HG02571 (cell line): ENCODE data around the gene LONP1.
"Not testable (repeated sequence)": the region's sequence is repeated elsewhere in the genome, so short reads cannot be mapped to it uniquely, and the experiment has no call there.

ENCODE experiments used
- ATAC-seq: cut with Tn5 transposase; IDR thresholded peaks from one replicate; pipeline ENCODE4 v1.9.1; 2021; ENCODE audit warnings: mild to moderate bottlenecking, moderate library complexity; ENCODE audit not compliant: unreplicated experiment

The LONP1 gene

GRCh38 chr19:5711713-5712161, 8.2 kb downstream of the LONP1 start:
- ATAC-seq: no peak

GRCh38 chr19:5711025-5711424, 8.9 kb downstream of the LONP1 start:
- no peak for ATAC-seq

GRCh38 chr19:5707576-5708575, 12.1 kb downstream of the LONP1 start:
- no peak for ATAC-seq

GRCh38 chr19:5706876-5707573, 12.9 kb downstream of the LONP1 start:
- ATAC-seq: no peak

- no peak for ATAC-seq
Measured at GRCh38 chr19:5705552-5705951, 14.4 kb downstream of the LONP1 start.

- ATAC-seq: no peak
Measured at GRCh38 chr19:5703819-5704818, 15.8 kb downstream of the LONP1 start.

- ATAC-seq: not testable (repeated sequence)
Measured at GRCh38 chr19:5702053-5702410, 17.9 kb downstream of the LONP1 start.

GRCh38 chr19:5700455-5701092, 19.4 kb downstream of the LONP1 start:
- ATAC-seq: no peak

GRCh38 chr19:5698635-5699422, 21.1 kb downstream of the LONP1 start:
- no peak for ATAC-seq

- ATAC-seq: no peak
Measured at GRCh38 chr19:5697890-5698634, 21.9 kb downstream of the LONP1 start.

- ATAC-seq: no peak
Measured at GRCh38 chr19:5697022-5697889, 22.7 kb downstream of the LONP1 start.

- no peak for ATAC-seq
Measured at GRCh38 chr19:5696196-5697021, 23.5 kb downstream of the LONP1 start.

GRCh38 chr19:5695649-5696195, 24.2 kb downstream of the LONP1 start:
- no peak for ATAC-seq

- no peak for ATAC-seq
Measured at GRCh38 chr19:5694956-5695648, 24.8 kb downstream of the LONP1 start.

- ATAC-seq: no peak
Measured at GRCh38 chr19:5694167-5694955, 25.6 kb downstream of the LONP1 start.
